DMS 273 treated with DMSO at 0.1 percent for 48 hours (cell line): Measurements from ENCODE around the gene AGBL3.
"Not testable (repeated sequence)": the region's sequence is repeated elsewhere in the genome, so short reads cannot be mapped to it uniquely, and the experiment has no call there.

Experiments used
- DNase-seq: peaks from one replicate; lab custom pipeline; 2025; lab: John Stamatoyannopoulos, UW

Gene AGBL3

DNA sequence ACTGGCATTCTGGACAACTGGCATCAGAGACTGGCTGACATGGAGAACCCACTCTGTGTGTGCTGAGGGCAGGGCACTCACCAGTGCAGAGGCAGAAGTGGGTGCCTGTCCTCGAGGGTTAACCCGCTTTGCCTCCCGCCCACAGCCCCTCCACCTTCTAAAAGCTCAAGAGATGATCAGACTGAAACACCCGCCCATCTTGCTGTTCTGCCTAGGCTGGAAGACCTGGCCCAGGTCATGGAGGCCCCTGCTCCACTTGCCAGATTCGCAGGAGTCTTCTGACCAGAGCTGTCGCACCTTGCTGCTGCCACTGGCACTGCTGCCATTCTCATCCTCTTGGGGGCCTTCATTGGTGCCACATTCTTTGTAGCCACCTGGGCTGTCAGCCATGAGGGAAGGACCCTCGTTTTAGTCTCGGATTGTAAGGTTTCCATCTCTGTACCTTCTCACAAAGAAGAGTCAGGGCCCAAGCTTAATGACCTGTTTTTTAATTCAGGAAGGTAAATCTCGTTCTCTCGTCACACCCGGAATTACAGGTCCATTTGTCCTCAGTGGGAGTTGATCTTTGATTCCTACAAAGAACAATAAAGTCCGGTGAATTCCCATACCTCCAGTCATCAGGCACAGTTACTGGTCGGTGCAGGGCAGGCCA is 182.3 kb downstream of the AGBL3 start:
- DNase-seq, result no peak

GRCh38 chr7:135169141-135169963 is 183.0 kb downstream of the AGBL3 start:
- no peak for DNase-seq

- no peak for DNase-seq
Measured at GRCh38 chr7:135169964-135170273, 183.6 kb downstream of the AGBL3 start.

DNA sequence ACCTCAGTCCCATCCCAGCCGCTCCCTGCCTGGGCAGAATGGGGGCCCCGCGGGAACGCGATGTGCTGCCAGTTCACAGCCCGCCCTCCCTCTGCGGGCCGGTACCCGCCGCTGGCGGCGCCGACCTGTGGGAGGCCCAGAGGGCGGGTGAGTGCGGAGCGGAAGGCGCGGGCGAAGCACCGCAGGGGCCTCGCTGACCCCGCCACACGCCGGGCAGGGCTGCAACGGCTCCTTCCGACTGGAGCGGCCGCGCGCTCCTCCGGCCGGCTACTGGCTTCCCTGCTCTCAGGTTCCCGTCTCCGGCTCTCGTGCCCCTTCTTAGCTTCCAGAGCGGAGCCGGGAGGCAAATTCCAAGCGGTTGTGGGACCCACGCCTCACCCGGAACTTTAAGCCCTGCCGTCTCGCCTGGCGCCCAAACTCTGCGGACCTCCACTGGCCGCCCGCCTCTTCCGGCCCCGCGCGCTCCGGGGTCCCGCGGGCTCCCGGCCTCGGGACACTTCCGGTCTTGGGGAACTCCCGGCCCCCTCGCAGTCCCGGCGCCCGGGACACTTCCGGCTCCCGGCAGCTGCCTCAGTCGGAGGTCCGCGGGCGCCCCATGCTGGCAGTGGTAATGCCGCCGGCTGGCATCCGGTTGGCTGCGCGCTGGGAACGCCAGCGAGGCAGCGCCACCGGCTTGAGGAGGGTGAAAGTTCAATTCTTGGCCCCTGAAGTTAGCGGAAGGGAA is 184.1 kb downstream of the AGBL3 start, which contains the start of gene CYREN:
TSS of gene CYREN (minus strand) at position 434 of the 724 bp plus-strand sequence. CDS start 1,785 bp downstream, outside the sequence.
- DNase-seq, result peak; percentile 91

- not testable (repeated sequence) for DNase-seq
Measured at GRCh38 chr7:135170998-135171481, 184.7 kb downstream of the AGBL3 start.

DNA sequence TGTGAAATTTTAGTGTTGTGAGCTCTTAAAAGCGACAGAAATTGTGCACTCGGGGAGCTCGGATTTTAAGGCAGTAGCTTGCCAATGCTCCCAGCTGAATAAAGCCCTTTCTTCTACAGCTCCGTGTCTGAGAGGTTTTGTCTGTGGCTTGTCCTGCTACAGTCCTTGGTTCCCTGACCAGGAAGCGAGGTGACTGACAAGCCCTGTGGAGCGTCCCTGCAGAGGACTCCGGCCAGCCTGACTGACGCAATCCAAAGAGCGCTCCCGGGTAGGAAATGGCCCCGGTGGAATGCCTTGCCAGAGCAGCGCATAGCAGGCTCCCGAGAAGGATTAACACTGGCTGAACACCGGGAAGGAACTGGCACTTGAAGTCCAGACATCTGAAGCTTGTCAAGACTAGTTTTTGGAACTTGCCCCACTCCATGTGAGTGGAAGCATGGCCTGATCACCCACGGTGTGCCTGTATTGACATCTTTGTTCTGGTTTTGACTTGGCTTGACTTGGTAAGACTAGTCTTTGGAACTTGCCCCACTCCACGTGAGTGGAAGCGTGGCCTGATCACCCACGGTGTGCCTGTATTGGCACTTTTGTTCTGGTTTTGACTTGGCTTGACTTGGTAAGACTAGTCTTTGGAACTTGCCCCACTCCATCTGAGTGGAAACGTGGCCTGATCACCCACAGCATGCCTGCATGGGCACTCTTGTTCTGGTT is 185.4 kb downstream of the AGBL3 start:
- not testable (repeated sequence) for DNase-seq

DNA sequence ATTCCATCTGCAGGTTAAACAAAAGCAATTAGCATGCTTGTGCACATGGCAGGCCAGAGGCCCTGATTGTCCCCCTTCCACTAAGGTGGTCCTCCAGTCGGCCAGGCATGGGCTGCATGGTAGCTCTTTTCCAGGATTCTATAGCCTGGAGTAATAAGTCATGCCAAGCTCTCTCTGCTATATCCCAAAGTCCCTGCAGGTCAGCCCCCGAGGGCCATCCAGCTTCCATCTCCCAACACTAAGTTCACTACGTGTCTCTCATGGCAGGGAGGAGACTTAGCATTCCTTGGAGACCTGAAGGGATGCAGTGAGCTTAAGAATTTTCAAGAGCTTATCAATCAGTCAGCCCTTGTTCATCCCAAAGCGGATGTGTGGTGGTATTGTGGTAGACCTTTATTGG is 187.6 kb downstream of the AGBL3 start:
- not testable (repeated sequence) for DNase-seq

- DNase-seq, result no peak
Measured at GRCh38 chr7:135174941-135175340, 188.6 kb downstream of the AGBL3 start.

GRCh38 chr7:135175931-135176330 is 189.6 kb downstream of the AGBL3 start:
- DNase-seq, result no peak

- no peak for DNase-seq
Measured at GRCh38 chr7:135177028-135177696, 190.9 kb downstream of the AGBL3 start.

DNA sequence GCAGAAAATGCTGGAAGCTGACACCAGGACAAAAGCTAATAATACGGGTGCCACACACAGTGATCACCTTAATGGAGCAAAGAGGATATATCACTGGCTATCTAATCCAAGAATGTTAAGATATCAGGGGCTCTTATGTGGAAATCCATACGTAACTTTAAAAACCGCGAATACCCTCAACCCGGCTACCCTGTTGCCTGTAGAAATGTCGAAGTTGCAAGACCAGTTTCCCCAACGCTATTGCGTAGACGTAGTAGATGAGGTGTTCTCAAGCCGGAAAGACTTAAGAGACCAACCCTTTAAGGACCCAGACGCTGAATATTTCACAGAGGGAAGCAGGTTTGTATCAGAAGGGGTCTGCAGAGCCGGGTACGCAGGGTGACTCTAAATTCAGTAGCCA is 192.1 kb downstream of the AGBL3 start:
- DNase-seq, result no peak

DNA sequence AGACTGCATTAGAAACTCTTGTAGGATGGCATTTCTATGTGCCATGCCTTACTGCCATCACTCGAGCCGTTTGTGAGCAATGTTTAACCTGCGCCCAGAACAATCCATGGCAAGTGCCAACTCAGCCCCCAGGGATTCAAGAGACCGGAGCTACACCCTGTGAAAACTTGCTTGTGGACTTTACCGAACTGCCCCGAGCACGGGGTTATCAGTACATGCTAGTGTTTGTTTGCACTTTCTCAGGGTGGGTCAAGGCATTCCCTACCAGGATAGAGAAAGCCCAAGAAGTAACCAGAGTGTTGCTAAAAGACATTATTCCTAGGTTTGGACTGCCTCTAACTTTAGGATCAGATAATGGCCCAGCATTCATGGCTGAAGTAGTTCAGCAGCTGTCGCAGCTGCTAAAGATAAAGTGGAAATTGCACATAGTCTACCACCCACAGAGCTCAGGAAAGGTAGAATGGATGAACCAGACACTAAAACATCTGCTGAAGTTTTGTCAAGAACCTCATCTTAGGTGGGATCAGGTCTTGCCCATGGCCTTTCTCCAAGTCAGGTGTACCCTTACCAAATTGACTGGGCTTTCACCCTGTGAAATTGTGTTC is 193.1 kb downstream of the AGBL3 start:
- no peak for DNase-seq

- DNase-seq, result no peak
Measured at GRCh38 chr7:135180122-135180521, 193.8 kb downstream of the AGBL3 start.

DNA sequence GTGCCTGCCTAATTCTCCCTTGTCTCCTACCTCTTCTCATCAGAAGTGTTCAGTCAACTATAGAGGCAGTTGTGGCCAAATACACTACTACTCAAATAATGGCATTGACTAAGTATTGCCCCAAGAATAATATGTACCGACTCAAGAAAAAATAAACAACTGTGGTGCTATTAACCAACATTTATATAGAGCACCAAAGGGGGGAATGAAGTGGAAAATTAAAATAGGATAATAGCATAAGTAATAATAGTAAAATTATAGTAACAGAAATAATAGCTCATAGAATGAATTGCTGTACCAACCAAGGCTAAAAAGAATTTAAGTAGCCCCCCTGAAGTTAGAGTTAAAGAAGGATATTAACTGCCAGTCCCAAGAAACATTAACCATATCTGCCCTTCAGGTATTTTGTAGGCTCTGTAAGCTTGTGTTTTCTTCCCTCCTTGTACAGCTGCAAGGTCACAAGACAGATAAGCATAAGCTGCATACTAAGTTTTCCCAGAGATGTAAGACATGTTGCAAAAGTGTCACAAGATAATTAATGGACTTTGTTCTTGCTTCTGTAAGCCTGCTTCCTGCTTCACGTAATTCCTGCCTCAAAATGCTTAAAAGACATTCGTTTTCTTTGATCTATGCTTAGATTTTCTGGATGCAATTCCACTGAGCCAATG is 195.1 kb downstream of the AGBL3 start:
- no peak for DNase-seq

DNA sequence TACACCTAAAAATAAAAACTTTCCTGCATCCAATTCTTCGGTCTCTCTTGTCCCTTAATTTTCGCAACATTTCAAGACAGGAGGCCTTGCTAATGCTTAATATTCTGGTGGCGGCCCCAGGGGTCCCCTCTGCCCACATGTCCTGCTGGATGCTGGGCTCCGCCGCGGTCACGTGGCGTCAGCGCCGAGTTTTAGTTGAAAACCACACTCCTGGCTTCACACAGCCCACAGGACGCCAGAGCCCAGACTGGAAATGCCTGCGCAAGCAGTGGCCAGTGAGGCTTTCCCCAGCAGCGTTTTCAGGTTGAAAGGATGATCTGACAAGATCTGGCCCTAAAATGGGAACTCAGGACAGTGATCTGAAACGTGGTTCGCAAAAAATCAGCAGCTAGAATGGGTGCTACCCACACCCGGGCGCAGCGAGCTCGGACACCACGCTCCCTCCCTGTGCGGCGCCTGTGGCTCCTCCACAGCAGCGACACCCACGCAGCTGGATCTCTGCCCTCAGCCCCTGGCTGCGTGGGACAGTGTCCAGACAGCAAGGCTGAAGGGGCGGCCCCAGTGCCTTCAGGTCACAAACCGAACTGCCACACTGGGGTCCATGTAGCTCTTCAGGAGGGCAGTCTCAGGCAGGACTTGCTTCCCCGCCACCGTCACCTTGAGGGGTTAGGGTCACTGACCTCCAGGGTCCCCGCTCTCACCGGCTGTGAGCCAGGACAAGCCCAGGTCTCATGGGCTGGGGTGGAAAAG is 195.8 kb downstream of the AGBL3 start:
- no peak for DNase-seq

DNA sequence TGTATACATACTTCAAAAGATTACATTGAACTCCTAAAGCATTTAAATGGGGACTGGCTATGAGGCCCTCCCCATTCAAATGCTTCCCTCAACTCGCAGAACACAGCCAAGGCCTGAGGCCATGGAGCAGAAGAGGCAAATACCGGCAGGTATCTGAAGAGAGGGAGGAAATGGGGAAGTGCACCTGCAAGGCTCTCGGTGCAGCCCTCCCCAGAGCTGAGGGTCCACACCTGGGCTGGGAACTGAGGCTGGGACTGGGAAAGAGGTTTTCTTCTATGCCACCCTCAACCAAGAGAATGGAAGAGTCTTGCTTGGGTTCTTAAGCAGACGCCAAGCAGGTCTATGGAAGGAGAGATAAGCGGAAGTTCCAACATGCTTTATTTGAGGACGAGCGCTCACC is 197.2 kb downstream of the AGBL3 start:
- no peak for DNase-seq

DNA sequence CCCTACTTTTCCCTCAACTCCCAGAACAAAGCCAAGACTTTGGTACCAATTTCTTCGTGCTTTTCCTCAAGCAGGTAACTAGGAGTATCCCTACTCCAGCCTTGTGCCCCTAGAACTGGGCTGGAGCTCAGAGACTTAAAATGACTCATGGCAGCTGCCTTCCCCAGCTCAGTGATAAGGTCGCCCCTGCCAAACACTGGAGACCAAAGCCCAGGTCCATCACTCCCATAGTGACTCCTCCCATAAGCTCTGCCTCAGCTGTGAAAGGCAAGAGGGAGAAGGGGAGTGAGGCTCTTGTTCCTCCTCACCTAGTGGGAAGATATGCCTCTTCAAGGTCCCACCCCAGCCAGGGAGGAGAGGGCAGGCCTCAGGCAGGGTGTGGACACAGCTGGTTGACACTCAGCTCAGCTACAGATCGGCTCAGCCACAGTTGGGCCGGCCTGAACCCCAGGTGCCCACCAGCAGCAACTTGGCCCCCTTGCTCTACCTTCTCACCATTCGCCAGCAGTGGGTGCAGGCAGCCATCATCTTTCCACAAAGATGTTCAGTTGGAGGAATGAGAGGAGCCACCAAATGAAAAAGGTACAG is 198.0 kb downstream of the AGBL3 start:
- no peak for DNase-seq
